Amniotic stem cell (primary cell): Measurements from ENCODE around the gene TMEM121B.

ENCODE experiments used
- DNase-seq: peaks from one replicate; lab custom pipeline; 2025; lab: John Stamatoyannopoulos, UW

TMEM121B gene

DNA sequence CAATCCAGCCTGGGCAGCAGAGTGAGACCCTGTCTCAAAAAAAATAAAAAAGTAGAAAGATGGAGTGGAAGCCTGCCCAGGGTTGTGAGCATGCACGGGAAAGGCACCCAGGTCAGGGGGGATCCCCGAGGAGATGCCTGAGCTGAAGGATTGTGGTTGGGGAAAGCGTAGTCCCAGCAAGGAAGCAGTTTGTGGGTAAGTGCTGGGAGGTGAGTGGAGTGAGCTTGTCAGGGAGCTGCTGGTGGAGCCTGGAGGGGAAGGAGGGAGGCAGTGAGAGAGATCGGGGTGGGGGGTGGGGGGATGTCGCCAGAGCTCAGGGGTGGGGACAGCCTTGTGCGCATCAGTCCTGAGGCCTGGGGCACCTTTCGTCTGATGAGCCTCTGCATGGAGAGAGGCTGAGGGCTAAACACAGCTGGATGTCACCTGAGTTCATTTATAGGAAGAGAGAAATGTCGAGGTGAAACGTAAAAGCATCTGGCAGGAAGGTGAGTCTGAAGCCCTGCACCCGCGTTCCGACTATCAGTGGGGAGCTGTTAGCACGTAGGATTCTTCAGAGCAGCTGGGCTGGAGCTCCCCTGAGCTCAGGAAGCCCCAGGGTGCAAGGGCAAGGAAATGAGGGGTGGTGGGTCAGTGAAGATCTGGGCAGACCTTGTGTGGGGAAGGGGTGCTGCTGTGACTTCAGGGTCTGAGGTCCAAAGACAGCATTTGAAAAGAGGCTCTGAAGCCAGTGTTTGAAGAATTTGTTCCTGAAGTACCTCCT lies 10.2 kb downstream of the TMEM121B start:
- DNase-seq: no peak

DNA sequence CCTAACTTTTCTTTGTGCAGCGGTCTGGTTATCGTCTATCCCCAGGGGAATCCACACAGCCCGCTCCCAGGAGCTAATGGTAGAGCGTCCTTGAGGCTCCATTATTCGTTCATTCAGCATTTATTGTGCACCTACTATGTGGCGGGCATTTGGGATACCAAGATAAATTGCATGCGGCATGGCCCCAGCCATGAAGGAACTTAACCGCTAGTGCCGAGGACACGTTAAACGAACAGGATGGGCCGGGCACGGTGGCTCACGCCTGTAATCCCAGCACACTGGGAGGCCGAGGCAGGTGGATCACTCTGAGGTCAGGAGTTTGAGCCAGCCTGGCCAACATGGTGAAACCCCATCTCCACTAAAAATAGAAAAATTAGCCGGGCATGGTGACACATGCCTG lies 11.2 kb downstream of the TMEM121B start:
- no peak for DNase-seq

GRCh38 chr22:17109113-17109865 lies 11.9 kb downstream of the TMEM121B start:
- DNase-seq: no peak

GRCh38 chr22:17108256-17109112 lies 12.7 kb downstream of the TMEM121B start:
- DNase-seq: no peak

DNA sequence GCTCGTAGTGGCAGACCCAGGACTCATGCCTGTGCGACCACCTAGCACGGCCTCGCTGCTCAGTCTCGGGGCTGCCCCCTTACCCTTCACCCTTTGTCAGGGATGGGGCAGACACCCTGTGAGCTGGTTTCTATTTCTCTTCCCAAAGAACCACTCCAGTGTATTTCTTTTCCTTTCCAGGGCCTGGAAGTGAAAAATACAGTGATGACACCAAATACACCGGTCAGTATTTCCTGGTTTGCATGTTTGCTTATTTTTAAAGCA lies 13.7 kb downstream of the TMEM121B start:
- DNase-seq: no peak

DNA sequence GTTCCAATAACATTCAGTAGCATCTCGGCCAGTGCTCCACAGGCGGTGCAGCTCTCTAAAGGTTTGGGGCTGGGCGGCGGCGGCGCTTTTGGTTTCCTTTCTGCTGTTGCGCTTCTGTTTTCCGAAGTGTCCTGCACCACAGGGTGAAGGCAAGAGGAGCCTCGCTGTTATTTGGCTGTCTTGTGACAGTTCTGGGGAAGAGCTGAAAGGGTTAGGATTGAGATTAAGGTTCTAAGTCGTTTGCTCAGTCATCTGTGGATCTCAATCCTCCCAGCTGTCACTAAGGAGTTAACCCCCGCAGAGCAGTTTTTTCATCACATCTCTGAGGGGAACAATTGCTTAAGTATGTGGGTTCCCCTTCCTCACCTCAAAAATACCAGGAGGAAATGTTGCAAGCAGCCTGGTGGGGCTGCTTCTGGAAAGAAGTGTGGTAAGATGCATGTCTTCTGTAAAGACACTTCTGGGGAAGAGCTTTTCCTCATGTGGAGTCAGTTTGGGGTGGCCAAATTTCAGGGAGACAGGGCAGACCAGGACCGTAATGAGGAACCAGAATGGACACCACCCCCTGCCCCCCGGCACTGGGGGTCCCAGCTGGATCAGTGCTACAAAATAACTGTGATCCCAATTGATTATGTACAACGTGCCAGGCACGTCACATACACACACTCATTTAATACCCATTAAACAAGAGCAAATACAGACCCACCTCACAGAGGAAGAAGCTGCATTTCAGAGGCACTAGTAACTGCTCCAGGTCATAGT lies 14.2 kb downstream of the TMEM121B start:
- no peak for DNase-seq

DNA sequence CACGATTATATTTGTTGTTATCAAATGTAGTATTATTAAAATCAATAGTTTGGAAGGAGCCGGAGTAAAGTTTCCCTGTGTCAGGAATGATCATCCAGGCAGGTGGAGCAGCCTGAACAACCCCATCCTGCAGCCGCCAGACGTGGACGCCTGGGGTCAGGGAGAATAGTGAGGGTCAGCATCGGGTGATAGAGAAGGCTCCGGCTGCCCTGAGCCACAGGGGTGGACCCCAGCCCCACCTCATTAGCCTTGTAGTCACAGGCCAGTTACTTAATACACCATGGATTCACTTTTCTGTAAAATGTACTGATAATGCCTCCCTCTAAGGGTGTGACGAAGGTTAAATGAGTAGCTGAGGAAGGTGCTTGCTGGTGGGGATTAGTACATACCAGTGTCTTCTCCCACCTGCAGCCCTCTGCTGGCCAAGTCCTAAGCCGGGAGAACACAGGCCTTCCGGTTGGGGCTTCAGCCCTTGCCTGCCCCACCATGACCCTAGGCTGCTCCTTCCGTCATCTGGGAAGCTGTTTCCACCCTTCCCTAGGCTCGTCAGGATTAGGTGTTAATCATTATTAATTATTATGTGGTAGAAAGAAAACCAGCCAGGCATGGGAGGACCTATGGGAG lies 14.9 kb downstream of the TMEM121B start:
- DNase-seq: no peak

GRCh38 chr22:17105143-17106129 lies 15.7 kb downstream of the TMEM121B start:
- no peak for DNase-seq

- no peak for DNase-seq
Observed at GRCh38 chr22:17104336-17104935, 16.7 kb downstream of the TMEM121B start.

GRCh38 chr22:17103351-17103750 lies 17.8 kb downstream of the TMEM121B start:
- DNase-seq: no peak

GRCh38 chr22:17102297-17102667 lies 18.9 kb downstream of the TMEM121B start:
- DNase-seq: no peak

- DNase-seq: no peak
Observed at GRCh38 chr22:17101475-17102296, 19.5 kb downstream of the TMEM121B start.

GRCh38 chr22:17100621-17101020 lies 20.5 kb downstream of the TMEM121B start:
- DNase-seq: no peak

DNA sequence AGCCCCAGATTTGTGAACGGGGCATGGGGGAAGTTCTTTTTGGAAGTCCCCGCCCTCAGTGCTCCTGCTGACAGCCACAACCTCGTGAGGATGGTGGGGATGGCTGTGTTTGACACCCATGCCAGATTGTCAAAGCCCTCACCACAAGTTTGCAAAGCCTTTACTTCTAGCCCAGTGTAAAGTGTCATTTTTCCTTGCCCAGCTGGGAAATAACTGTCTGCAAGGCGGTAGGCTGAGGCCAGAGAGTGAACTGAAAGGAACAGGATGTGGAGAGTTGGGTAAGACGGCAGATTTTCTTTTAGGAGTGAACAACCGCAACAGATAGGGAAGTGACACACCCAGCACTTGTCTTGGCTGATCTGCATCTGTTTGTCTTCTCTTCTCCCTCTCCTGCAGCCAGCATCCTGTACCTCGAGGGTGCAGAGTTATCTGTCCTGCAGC lies 22.8 kb downstream of the TMEM121B start:
- no peak for DNase-seq

- DNase-seq: no peak
Observed at GRCh38 chr22:17097701-17098100, 23.5 kb downstream of the TMEM121B start.

DNA sequence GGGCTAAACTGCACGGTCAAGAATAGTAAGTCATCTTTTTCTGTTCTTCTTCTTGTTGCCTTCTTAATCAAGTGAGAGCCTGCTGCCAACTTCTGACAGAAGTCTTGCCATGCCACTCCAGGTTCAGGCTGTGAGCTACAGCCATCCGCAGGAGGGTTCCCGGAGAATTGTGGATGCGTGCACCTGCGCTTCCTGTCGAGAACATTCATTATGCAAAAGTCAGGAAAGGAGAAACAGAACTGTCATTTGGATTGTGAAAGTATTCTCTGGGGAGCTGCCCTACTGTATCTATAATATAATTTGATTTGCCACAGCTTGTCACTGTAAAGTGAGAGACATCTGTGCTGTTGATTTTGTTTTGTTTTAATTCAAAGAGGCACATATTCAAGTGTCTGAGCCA lies 24.1 kb downstream of the TMEM121B start:
- no peak for DNase-seq

DNA sequence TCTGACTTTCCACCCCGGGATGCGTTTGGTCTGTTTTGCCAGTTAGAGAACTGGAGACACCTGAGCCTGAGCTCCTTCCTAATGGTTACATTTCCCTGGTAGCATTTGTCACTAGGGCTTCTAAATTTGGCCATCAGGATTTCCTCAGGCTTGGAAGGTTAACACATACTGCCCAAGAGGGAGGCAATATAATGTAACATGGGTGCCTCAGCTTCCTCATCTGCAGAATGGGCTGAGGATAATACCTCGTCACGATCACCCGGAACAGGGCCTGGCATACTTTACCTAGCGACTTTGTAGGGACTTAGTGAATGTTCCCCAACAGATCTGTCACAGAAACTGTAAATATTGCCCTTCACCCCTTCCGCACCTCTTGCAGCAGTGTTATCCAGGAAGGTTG lies 25.1 kb downstream of the TMEM121B start:
- no peak for DNase-seq

DNA sequence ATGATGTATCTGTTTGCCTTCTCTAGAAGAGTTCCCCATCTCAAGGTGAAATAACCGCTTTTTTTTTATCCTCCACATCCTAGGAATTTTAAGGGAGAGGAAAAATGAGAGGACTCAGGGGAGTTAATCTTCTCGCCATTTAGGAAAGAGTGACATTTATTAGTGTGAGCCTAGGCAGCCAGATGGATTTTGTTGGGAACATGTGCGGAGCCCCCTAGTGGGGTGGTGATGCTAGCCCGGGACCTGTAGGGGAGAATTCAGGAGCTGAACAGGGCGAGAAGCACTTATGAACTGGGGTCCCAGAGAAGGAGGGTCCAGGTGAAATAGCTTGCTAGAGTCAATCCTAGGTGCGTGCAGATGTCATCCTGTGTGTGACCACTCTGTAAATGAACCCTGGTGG lies 25.6 kb downstream of the TMEM121B start:
- no peak for DNase-seq

GRCh38 chr22:17093081-17093480 lies 28.1 kb downstream of the TMEM121B start:
- DNase-seq: no peak
